ENCODE measurements around the gene SHLD1.

DNA sequence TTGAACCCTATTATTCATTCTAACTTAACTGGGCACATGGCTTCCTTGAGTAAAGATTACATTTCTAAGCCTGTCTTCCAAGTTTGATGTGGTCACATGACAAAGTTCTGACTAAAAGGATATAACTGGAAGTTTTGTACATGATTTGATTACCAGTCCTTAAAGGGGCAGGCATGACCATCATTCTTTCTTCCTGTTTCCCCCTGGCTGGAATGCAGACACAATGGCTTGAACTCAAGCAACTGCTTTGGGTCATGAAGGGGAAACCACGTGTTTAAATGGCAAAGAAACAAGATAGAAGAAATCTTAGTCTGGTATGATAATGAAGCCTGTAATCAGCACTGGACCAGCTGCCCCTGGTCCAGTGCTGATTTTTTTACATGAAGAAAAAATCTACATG, 15.6 kb upstream of the SHLD1 start:
- no peak for TF ChIP-seq EZH2phosphoT487 (IDR thresholded peaks at IDR 0.05; ENCODE audit: low read length)
- TF ChIP-seq, protein P1, sequence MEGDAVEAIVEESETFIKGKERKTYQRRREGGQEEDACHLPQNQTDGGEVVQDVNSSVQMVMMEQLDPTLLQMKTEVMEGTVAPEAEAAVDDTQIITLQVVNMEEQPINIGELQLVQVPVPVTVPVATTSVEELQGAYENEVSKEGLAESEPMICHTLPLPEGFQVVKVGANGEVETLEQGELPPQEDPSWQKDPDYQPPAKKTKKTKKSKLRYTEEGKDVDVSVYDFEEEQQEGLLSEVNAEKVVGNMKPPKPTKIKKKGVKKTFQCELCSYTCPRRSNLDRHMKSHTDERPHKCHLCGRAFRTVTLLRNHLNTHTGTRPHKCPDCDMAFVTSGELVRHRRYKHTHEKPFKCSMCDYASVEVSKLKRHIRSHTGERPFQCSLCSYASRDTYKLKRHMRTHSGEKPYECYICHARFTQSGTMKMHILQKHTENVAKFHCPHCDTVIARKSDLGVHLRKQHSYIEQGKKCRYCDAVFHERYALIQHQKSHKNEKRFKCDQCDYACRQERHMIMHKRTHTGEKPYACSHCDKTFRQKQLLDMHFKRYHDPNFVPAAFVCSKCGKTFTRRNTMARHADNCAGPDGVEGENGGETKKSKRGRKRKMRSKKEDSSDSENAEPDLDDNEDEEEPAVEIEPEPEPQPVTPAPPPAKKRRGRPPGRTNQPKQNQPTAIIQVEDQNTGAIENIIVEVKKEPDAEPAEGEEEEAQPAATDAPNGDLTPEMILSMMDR (IDR thresholded peaks at IDR 0.05; ENCODE audit: low read length), result no peak

Measured in MM.1S (cell line).